Adipocyte (in vitro differentiated cells): ENCODE results near the gene CYP26B1.

Experiments
- DNase-seq: peaks from one replicate; pipeline ENCODE4 v3.0.0-alpha.2; 2015; ENCODE audit warnings: low read depth
- H3K27me3 ChIP-seq: replicated peaks from 2 replicates; pipeline ENCODE4 v1.7.0; 2013; ENCODE audit warnings: mild to moderate bottlenecking, low read length, moderate library complexity; ENCODE audit not compliant: control insufficient read depth, insufficient read depth
- H3K36me3 ChIP-seq: 2 replicates; pipeline ENCODE4 v1.7.0; 2013; ENCODE audit warnings: low read length, mild to moderate bottlenecking, moderate library complexity; ENCODE audit not compliant: control insufficient read depth, insufficient read depth, severe bottlenecking
- H3K4me1 ChIP-seq: 2 replicates; pipeline ENCODE4 v1.7.0; 2013; ENCODE audit warnings: mild to moderate bottlenecking, low read length, moderate library complexity; ENCODE audit not compliant: control insufficient read depth, insufficient read depth
- H3K4me3 ChIP-seq: 2 replicates; pipeline ENCODE4 v1.7.0; 2013; ENCODE audit warnings: mild to moderate bottlenecking, low read length, moderate library complexity
- H3K9ac ChIP-seq: 2 replicates; pipeline ENCODE4 v1.7.0; 2013; ENCODE audit warnings: mild to moderate bottlenecking, low read length, moderate library complexity
- H3K9me3 ChIP-seq: 2 replicates; pipeline ENCODE4 v1.7.0; 2013; ENCODE audit warnings: mild to moderate bottlenecking, low read length, moderate library complexity; ENCODE audit not compliant: control insufficient read depth

Gene CYP26B1

GRCh38 chr2:72175636-72176035 lies 28.0 kb upstream of the CYP26B1 start:
- Histone ChIP-seq H3K4me1 (no peaks in the 10 kb centered on the region), H3K36me3 (peaks cover 30% of the 10 kb centered on the region), H3K9ac (no peak overlapping the region), H3K27me3 (no peaks in the 10 kb centered on the region), H3K4me3 (no peak overlapping the region), H3K9me3 (no peaks in the 10 kb centered on the region)
- no peak for DNase-seq

GRCh38 chr2:72173640-72174321 lies 26.1 kb upstream of the CYP26B1 start:
- Histone ChIP-seq H3K9me3 (no peaks in the 10 kb centered on the region), H3K4me1 (no peaks in the 10 kb centered on the region), H3K27me3 (no peaks in the 10 kb centered on the region), H3K9ac (no peak overlapping the region), H3K36me3 (peaks cover 28% of the 10 kb centered on the region), H3K4me3 (no peak overlapping the region)
- no peak for DNase-seq

- Histone ChIP-seq H3K27me3 (no peaks in the 10 kb centered on the region), H3K9ac (no peak overlapping the region), H3K36me3 (peaks cover 15% of the 10 kb centered on the region), H3K9me3 (no peaks in the 10 kb centered on the region), H3K4me3 (no peak overlapping the region), H3K4me1 (no peaks in the 10 kb centered on the region)
- DNase-seq = no peak
Measured at GRCh38 chr2:72172478-72172877, 24.8 kb upstream of the CYP26B1 start.

- H3K9ac ChIP-seq = no peak overlapping the region
- H3K4me1 ChIP-seq = no peaks in the 10 kb centered on the region
- DNase-seq = no peak
- H3K4me3 ChIP-seq = no peak overlapping the region
- H3K27me3 ChIP-seq = no peaks in the 10 kb centered on the region
- H3K9me3 ChIP-seq = no peaks in the 10 kb centered on the region
- H3K36me3 ChIP-seq = no peaks in the 10 kb centered on the region
Measured at GRCh38 chr2:72166279-72166678, 18.6 kb upstream of the CYP26B1 start.

GRCh38 chr2:72165792-72166191 lies 18.1 kb upstream of the CYP26B1 start:
- peak; percentile 28 for DNase-seq
- Histone ChIP-seq H3K9me3 (no peaks in the 10 kb centered on the region), H3K36me3 (no peaks in the 10 kb centered on the region), H3K27me3 (no peaks in the 10 kb centered on the region), H3K4me1 (no peaks in the 10 kb centered on the region), H3K9ac (no peak overlapping the region), H3K4me3 (no peak overlapping the region)

- Histone ChIP-seq H3K4me3 (no peak overlapping the region), H3K9me3 (no peaks in the 10 kb centered on the region), H3K27me3 (peaks cover 4% of the 10 kb centered on the region), H3K9ac (no peak overlapping the region), H3K4me1 (no peaks in the 10 kb centered on the region), H3K36me3 (no peaks in the 10 kb centered on the region)
- no peak for DNase-seq
Measured at GRCh38 chr2:72162574-72162973, 14.9 kb upstream of the CYP26B1 start.

GRCh38 chr2:72159211-72159993 lies 11.7 kb upstream of the CYP26B1 start:
- Histone ChIP-seq H3K4me1 (no peaks in the 10 kb centered on the region), H3K9me3 (no peaks in the 10 kb centered on the region), H3K27me3 (peaks cover 29% of the 10 kb centered on the region), H3K4me3 (no peak overlapping the region), H3K36me3 (no peaks in the 10 kb centered on the region), H3K9ac (no peak overlapping the region)
- DNase-seq = no peak

- peaks cover 35% of the 10 kb centered on the region for H3K27me3 ChIP-seq
- H3K4me3 ChIP-seq = no peak overlapping the region
- no peaks in the 10 kb centered on the region for H3K36me3 ChIP-seq
- no peaks in the 10 kb centered on the region for H3K4me1 ChIP-seq
- no peak overlapping the region for H3K9ac ChIP-seq
- no peak for DNase-seq
- H3K9me3 ChIP-seq = no peaks in the 10 kb centered on the region
Measured at GRCh38 chr2:72157871-72158771, 10.5 kb upstream of the CYP26B1 start.

GRCh38 chr2:72156872-72157271 lies 9.2 kb upstream of the CYP26B1 start:
- Histone ChIP-seq H3K27me3 (peaks cover 39% of the 10 kb centered on the region), H3K4me3 (no peak overlapping the region), H3K36me3 (no peaks in the 10 kb centered on the region), H3K9me3 (no peaks in the 10 kb centered on the region), H3K9ac (no peak overlapping the region), H3K4me1 (no peaks in the 10 kb centered on the region)
- no peak for DNase-seq

- no peaks in the 10 kb centered on the region for H3K36me3 ChIP-seq
- no peak overlapping the region for H3K9ac ChIP-seq
- no peak for DNase-seq
- H3K9me3 ChIP-seq = no peaks in the 10 kb centered on the region
- H3K27me3 ChIP-seq = peaks cover 45% of the 10 kb centered on the region
- H3K4me3 ChIP-seq = no peak overlapping the region
- H3K4me1 ChIP-seq = no peaks in the 10 kb centered on the region
Measured at GRCh38 chr2:72155737-72156136, 8.1 kb upstream of the CYP26B1 start.

- Histone ChIP-seq H3K36me3 (no peaks in the 10 kb centered on the region), H3K27me3 (peaks cover 48% of the 10 kb centered on the region), H3K9ac (no peak overlapping the region), H3K9me3 (no peaks in the 10 kb centered on the region), H3K4me1 (peaks cover 2% of the 10 kb centered on the region), H3K4me3 (no peak overlapping the region)
- no peak for DNase-seq
Measured at GRCh38 chr2:72155151-72155550, 7.5 kb upstream of the CYP26B1 start.
